ENCODE data around the gene DIP2A.
A peak's percentile ranks its signal among the peaks of the same experiment; 100 is the strongest.

DIP2A gene

DNA sequence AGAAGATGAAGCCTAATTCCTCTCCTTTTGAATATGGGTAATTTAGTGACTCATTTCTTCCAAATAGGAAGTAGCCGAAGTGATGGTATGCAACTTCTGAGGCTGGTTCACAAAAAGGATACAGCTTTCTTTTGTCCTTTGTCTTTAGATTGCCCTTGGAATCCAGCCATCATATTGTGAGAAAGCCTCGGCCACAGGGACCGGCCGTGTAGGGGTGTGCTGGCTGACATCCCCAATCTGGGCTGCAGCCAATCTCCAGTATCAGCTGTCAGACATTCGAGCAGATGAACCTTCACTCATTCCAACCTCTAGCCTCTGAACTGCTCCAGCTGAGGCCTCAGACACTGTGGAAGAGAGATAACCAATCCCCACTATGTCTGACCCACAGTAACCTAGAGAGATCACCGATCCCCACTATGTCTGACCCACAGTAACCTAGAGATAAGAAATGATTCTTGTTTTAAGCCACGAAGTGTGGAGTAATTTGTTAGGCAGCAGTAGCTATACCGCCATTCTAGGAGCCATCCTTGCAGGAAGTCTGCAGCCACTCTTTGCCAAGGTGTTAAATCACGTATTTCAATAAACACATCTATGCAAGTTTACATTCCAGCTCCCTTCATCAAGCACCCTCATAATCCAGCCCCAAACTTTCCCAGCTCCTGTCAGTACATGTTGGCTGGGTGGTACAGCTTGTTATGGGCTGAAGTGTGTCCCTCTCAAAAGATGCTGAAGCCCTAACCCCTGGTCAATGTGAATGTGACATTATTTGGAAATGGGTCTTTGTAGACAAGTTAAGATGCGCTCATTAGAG lies 2.9 kb upstream of the DIP2A start:
- peaks cover 7% of the 10 kb centered on the region for H3K79me1 ChIP-seq (ENCODE audit: low read depth, low read length)
- no CpG with 5 or more reads among the region's 10 CpGs for WGBS, 2 donors (ENCODE audit: extremely low coverage in 2 of 2, insufficient read length in 2 of 2, insufficient replicate concordance in 1 of 2)
- no peak overlapping the region for H2AFZ ChIP-seq (ENCODE audit: low read length)
- H3K4me2 ChIP-seq (ENCODE audit: insufficient read depth, low read length, poor library complexity, severe bottlenecking) = no peak overlapping the region
- H3K27me3 ChIP-seq (ENCODE audit: control insufficient read depth in 3 of 3, insufficient read depth in 3 of 3, low read depth in 1 of 3, low read length in 3 of 3) = no peaks in the 10 kb centered on the region
- H3K36me3 ChIP-seq (replicated peaks in 1 of 2; ENCODE audit: control insufficient read depth in 2 of 2, insufficient read depth in 2 of 2, low read length in 2 of 2) = peaks cover 0 to 37% of the 10 kb centered on the region in 2 donors
- H2BK120ac ChIP-seq (ENCODE audit: low read depth, low read length) = no peak overlapping the region
- no peak overlapping the region for H3K4ac ChIP-seq (ENCODE audit: low read length)
- no peak overlapping the region for H3K18ac ChIP-seq (ENCODE audit: low read length)
- H3K23ac ChIP-seq (ENCODE audit: low read depth, low read length, poor library complexity) = no peak overlapping the region
- no peak overlapping the region for H3K4me3 ChIP-seq (ENCODE audit: low read length in 2 of 2)
- no peak overlapping the region for H2BK12ac ChIP-seq (ENCODE audit: low read length)
- H3K14ac ChIP-seq (ENCODE audit: low read length) = no peak overlapping the region
- H3K4me1 ChIP-seq (ENCODE audit: control insufficient read depth in 2 of 2, insufficient read depth in 1 of 2, low read depth in 1 of 2, low read length in 2 of 2) = peaks cover 8 to 13% of the 10 kb centered on the region in 2 donors
- no peak overlapping the region for H4K91ac ChIP-seq (ENCODE audit: low read depth, low read length, poor library complexity)
- H2AK5ac ChIP-seq (ENCODE audit: low read depth, low read length) = no peak overlapping the region
- H4K8ac ChIP-seq (ENCODE audit: low read depth, low read length) = no peak overlapping the region
- H3K9ac ChIP-seq (ENCODE audit: low read depth, low read length, poor library complexity) = no peak overlapping the region
- no peak overlapping the region for H2BK15ac ChIP-seq (ENCODE audit: low read length)
- H2BK5ac ChIP-seq (ENCODE audit: low read length) = no peak overlapping the region
- DNase-seq (ENCODE audit: low spot score) = no peak
- H3K27ac ChIP-seq (replicated peaks; ENCODE audit: low read length) = no peak overlapping the region
- H3K9me3 ChIP-seq (replicated peaks in 1 of 2; ENCODE audit: control insufficient read depth in 2 of 2, insufficient read depth in 1 of 2, low read depth in 1 of 2, low read length in 2 of 2) = peaks cover 0 to under 1% of the 10 kb centered on the region in 2 donors

DNA sequence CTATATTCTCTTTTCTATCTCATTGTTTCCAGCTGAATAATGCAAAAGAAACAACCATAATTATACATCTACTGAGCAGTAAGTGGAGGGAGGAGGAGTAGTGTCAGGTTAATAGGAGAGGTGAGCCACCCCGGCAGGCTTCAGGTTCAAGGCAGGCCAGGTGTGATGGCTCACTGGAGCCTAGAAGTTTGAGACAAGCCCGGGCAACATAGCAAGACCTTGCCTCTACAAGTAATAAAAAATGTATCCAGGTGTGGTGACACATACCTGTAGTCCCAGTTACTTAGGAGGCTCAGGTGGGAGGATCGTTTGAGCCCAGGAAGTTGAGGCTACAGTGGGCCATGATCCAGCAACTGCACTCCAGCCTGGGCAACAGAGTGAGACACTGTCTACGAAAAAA lies 1.9 kb upstream of the DIP2A start:
- Histone ChIP-seq H3K23ac (ENCODE audit: low read depth, low read length, poor library complexity) (no peak overlapping the region), H4K8ac (ENCODE audit: low read depth, low read length) (no peak overlapping the region), H3K14ac (ENCODE audit: low read length) (no peak overlapping the region), H3K4ac (ENCODE audit: low read length) (no peak overlapping the region), H2AK5ac (ENCODE audit: low read depth, low read length) (no peak overlapping the region), H3K36me3 (replicated peaks in 1 of 2; ENCODE audit: control insufficient read depth in 2 of 2, insufficient read depth in 2 of 2, low read length in 2 of 2) (peaks cover 0 to 40% of the 10 kb centered on the region in 2 donors), H3K4me1 (ENCODE audit: control insufficient read depth in 2 of 2, insufficient read depth in 1 of 2, low read depth in 1 of 2, low read length in 2 of 2) (peaks cover 8 to 13% of the 10 kb centered on the region in 2 donors), H3K27ac (replicated peaks; ENCODE audit: low read length) (no peak overlapping the region), H3K9me3 (replicated peaks in 1 of 2; ENCODE audit: control insufficient read depth in 2 of 2, insufficient read depth in 1 of 2, low read depth in 1 of 2, low read length in 2 of 2) (no peaks in the 10 kb centered on the region), H2BK12ac (ENCODE audit: low read length) (no peak overlapping the region), H3K4me3 (ENCODE audit: low read length in 2 of 2) (peak overlapping the region in 1 of 2 donors; percentile 93), H2AFZ (ENCODE audit: low read length) (no peak overlapping the region), H3K9ac (ENCODE audit: low read depth, low read length, poor library complexity) (no peak overlapping the region), H3K79me1 (ENCODE audit: low read depth, low read length) (peaks cover 7% of the 10 kb centered on the region), H3K18ac (ENCODE audit: low read length) (no peak overlapping the region), H2BK120ac (ENCODE audit: low read depth, low read length) (no peak overlapping the region), H4K91ac (ENCODE audit: low read depth, low read length, poor library complexity) (no peak overlapping the region), H2BK5ac (ENCODE audit: low read length) (no peak overlapping the region), H2BK15ac (ENCODE audit: low read length) (no peak overlapping the region), H3K27me3 (ENCODE audit: control insufficient read depth in 3 of 3, insufficient read depth in 3 of 3, low read depth in 1 of 3, low read length in 3 of 3) (no peaks in the 10 kb centered on the region), H3K4me2 (ENCODE audit: insufficient read depth, low read length, poor library complexity, severe bottlenecking) (no peak overlapping the region)
- WGBS, 2 donors (ENCODE audit: extremely low coverage in 2 of 2, insufficient read length in 2 of 2, insufficient replicate concordance in 1 of 2) = no CpG with 5 or more reads among the region's 4 CpGs
- no peak for DNase-seq (ENCODE audit: low spot score)

DNA sequence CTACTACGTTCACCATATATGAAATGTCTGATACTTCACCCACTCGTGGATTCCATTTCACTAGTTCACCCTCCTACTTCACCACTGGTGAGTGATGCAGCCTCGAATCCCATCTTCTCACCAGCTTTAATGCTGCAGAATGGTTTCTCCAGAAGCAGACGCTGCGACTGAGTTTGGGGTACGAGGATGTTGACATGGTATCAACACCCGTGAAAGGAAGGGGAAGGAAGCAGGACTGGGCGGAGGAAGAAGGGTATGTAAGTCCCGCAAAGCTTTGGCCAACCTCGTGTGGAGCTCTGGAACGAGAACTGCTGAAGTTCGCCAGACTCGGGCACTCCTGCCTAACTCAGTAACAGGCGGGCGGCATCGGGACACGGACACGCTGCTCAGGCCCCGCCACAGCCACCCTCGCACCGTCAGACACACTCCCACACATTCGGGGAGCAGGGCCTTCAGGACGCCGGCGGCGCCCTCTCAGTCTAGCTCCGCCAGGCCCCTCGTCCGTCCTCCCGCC lies 833 bp upstream of the DIP2A start:
- peak overlapping the region; percentile 82 for H2AK5ac ChIP-seq (ENCODE audit: low read depth, low read length)
- H3K14ac ChIP-seq (ENCODE audit: low read length) = peak overlapping the region; percentile 78
- H3K79me1 ChIP-seq (ENCODE audit: low read depth, low read length) = peaks cover 9% of the 10 kb centered on the region
- H3K4me3 ChIP-seq (ENCODE audit: low read length in 2 of 2) = peak overlapping the region; percentile 85 to 93
- H2BK120ac ChIP-seq (ENCODE audit: low read depth, low read length) = no peak overlapping the region
- WGBS, 2 donors (ENCODE audit: extremely low coverage in 2 of 2, insufficient read length in 2 of 2, insufficient replicate concordance in 1 of 2) = no CpG with 5 or more reads among the region's 30 CpGs
- peak overlapping the region; percentile 98 for H3K23ac ChIP-seq (ENCODE audit: low read depth, low read length, poor library complexity)
- peaks cover 4 to 49% of the 10 kb centered on the region in 2 donors for H3K36me3 ChIP-seq (replicated peaks in 1 of 2; ENCODE audit: control insufficient read depth in 2 of 2, insufficient read depth in 2 of 2, low read length in 2 of 2)
- no peak overlapping the region for H2BK12ac ChIP-seq (ENCODE audit: low read length)
- peak overlapping the region; percentile 97 for H3K9ac ChIP-seq (ENCODE audit: low read depth, low read length, poor library complexity)
- H2BK5ac ChIP-seq (ENCODE audit: low read length) = peak overlapping the region; percentile 69
- peak overlapping the region; percentile 67 for H3K4me2 ChIP-seq (ENCODE audit: insufficient read depth, low read length, poor library complexity, severe bottlenecking)
- no peak overlapping the region for H3K4ac ChIP-seq (ENCODE audit: low read length)
- H3K9me3 ChIP-seq (replicated peaks in 1 of 2; ENCODE audit: control insufficient read depth in 2 of 2, insufficient read depth in 1 of 2, low read depth in 1 of 2, low read length in 2 of 2) = no peaks in the 10 kb centered on the region
- peak overlapping the region; percentile 91 for H3K18ac ChIP-seq (ENCODE audit: low read length)
- H4K91ac ChIP-seq (ENCODE audit: low read depth, low read length, poor library complexity) = no peak overlapping the region
- H3K27me3 ChIP-seq (ENCODE audit: control insufficient read depth in 3 of 3, insufficient read depth in 3 of 3, low read depth in 1 of 3, low read length in 3 of 3) = no peaks in the 10 kb centered on the region
- H3K27ac ChIP-seq (replicated peaks; ENCODE audit: low read length) = peak overlapping the region; percentile 88
- no peak overlapping the region for H2BK15ac ChIP-seq (ENCODE audit: low read length)
- peak overlapping the region; percentile 7 for H4K8ac ChIP-seq (ENCODE audit: low read depth, low read length)
- peak overlapping the region; percentile 97 for H2AFZ ChIP-seq (ENCODE audit: low read length)
- H3K4me1 ChIP-seq (ENCODE audit: control insufficient read depth in 2 of 2, insufficient read depth in 1 of 2, low read depth in 1 of 2, low read length in 2 of 2) = peaks cover 10 to 13% of the 10 kb centered on the region in 2 donors
- DNase-seq (ENCODE audit: low spot score) = no peak

DNA sequence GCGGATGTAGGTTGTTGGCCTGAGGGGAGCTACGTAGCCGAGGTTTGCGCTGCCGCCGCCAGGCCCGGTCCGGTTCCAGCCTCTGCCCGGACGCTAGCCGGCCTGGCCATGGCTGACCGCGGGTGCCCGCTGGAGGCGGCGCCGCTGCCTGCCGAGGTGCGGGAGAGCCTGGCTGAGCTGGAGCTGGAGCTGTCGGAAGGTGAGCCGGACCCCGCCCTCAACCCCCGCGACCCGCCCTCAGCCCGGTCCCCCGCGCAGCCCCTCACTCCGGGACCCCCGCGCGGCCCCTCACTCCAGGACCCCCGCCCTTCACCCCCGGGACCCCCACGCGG lies 299 bp downstream of the DIP2A start:
- peak overlapping the region; percentile 83 for H3K14ac ChIP-seq (ENCODE audit: low read length)
- H3K23ac ChIP-seq (ENCODE audit: low read depth, low read length, poor library complexity) = peak overlapping the region; percentile 98
- no CpG with 5 or more reads among the region's 36 CpGs for WGBS, 2 donors (ENCODE audit: extremely low coverage in 2 of 2, insufficient read length in 2 of 2, insufficient replicate concordance in 1 of 2)
- no peak overlapping the region for H4K8ac ChIP-seq (ENCODE audit: low read depth, low read length)
- H3K27ac ChIP-seq (replicated peaks; ENCODE audit: low read length) = peak overlapping the region; percentile 66
- H3K9me3 ChIP-seq (replicated peaks in 1 of 2; ENCODE audit: control insufficient read depth in 2 of 2, insufficient read depth in 1 of 2, low read depth in 1 of 2, low read length in 2 of 2) = no peaks in the 10 kb centered on the region
- no peak overlapping the region for H2BK12ac ChIP-seq (ENCODE audit: low read length)
- H3K4me3 ChIP-seq (ENCODE audit: low read length in 2 of 2) = peak overlapping the region; percentile 93 to 100
- H3K79me1 ChIP-seq (ENCODE audit: low read depth, low read length) = peaks cover 9% of the 10 kb centered on the region
- no peak overlapping the region for H2BK15ac ChIP-seq (ENCODE audit: low read length)
- DNase-seq (ENCODE audit: low spot score) = no peak
- H3K36me3 ChIP-seq (replicated peaks in 1 of 2; ENCODE audit: control insufficient read depth in 2 of 2, insufficient read depth in 2 of 2, low read length in 2 of 2) = peaks cover 4 to 48% of the 10 kb centered on the region in 2 donors
- H2BK5ac ChIP-seq (ENCODE audit: low read length) = peak overlapping the region; percentile 85
- H3K9ac ChIP-seq (ENCODE audit: low read depth, low read length, poor library complexity) = peak overlapping the region; percentile 99
- peaks cover 10 to 13% of the 10 kb centered on the region in 2 donors for H3K4me1 ChIP-seq (ENCODE audit: control insufficient read depth in 2 of 2, insufficient read depth in 1 of 2, low read depth in 1 of 2, low read length in 2 of 2)
- H2BK120ac ChIP-seq (ENCODE audit: low read depth, low read length) = no peak overlapping the region
- no peak overlapping the region for H3K4ac ChIP-seq (ENCODE audit: low read length)
- peak overlapping the region; percentile 96 for H2AFZ ChIP-seq (ENCODE audit: low read length)
- H3K27me3 ChIP-seq (ENCODE audit: control insufficient read depth in 3 of 3, insufficient read depth in 3 of 3, low read depth in 1 of 3, low read length in 3 of 3) = no peaks in the 10 kb centered on the region
- peak overlapping the region; percentile 30 for H3K4me2 ChIP-seq (ENCODE audit: insufficient read depth, low read length, poor library complexity, severe bottlenecking)
- H3K18ac ChIP-seq (ENCODE audit: low read length) = peak overlapping the region; percentile 96
- H2AK5ac ChIP-seq (ENCODE audit: low read depth, low read length) = peak overlapping the region; percentile 42
- no peak overlapping the region for H4K91ac ChIP-seq (ENCODE audit: low read depth, low read length, poor library complexity)

Data from neuronal stem cell (in vitro differentiated cells).